Measurements from ENCODE around the gene TMEM179.

The TMEM179 gene

GRCh38 chr14:104558231-104559027, 46.1 kb downstream of the TMEM179 start:
- H3K4me2 ChIP-seq (ENCODE audit: low read length): peak overlapping the region; percentile 51
- H3K27me3 ChIP-seq (ENCODE audit: low read depth, low read length): peaks cover 8% of the 10 kb centered on the region; the same call in 1 of the 2 replicates
- H2AFZ ChIP-seq (ENCODE audit: low read depth, low read length): no peak overlapping the region
- H3K4me1 ChIP-seq (ENCODE audit: low read length): peaks cover 18% of the 10 kb centered on the region
- TF ChIP-seq CTCF (IDR thresholded peaks at IDR 0.05; ENCODE audit: low read depth, low read length) (no peak), EZH2phosphoT487 (IDR thresholded peaks at IDR 0.05; ENCODE audit: low read depth) (no peak)
- no peak overlapping the region for H3K9ac ChIP-seq (ENCODE audit: low read length)
- no peak overlapping the region for H3K27ac ChIP-seq (ENCODE audit: low read length)
- no peaks in the 10 kb centered on the region for H3K36me3 ChIP-seq (replicated peaks; ENCODE audit: low read depth, low read length)
- no peaks in the 10 kb centered on the region for H4K20me1 ChIP-seq (ENCODE audit: insufficient read depth, low read length)
- no peak overlapping the region for H3K4me3 ChIP-seq (ENCODE audit: low read length)
- no peaks in the 10 kb centered on the region for H3K79me2 ChIP-seq (ENCODE audit: low read length)
- H3K9me3 ChIP-seq (ENCODE audit: insufficient read depth, low read length): no peaks in the 10 kb centered on the region

- Histone ChIP-seq H3K4me3 (ENCODE audit: low read length) (no peak overlapping the region), H3K4me2 (ENCODE audit: low read length) (no peak overlapping the region), H3K27me3 (ENCODE audit: low read depth, low read length) (peaks cover 8% of the 10 kb centered on the region; the same call in 1 of the 2 replicates), H3K79me2 (ENCODE audit: low read length) (no peaks in the 10 kb centered on the region), H3K27ac (ENCODE audit: low read length) (no peak overlapping the region), H3K9me3 (ENCODE audit: insufficient read depth, low read length) (no peaks in the 10 kb centered on the region), H3K36me3 (replicated peaks; ENCODE audit: low read depth, low read length) (no peaks in the 10 kb centered on the region), H3K4me1 (ENCODE audit: low read length) (peaks cover 16% of the 10 kb centered on the region), H2AFZ (ENCODE audit: low read depth, low read length) (no peak overlapping the region), H3K9ac (ENCODE audit: low read length) (no peak overlapping the region), H4K20me1 (ENCODE audit: insufficient read depth, low read length) (no peaks in the 10 kb centered on the region)
- no peak for TF ChIP-seq CTCF (IDR thresholded peaks at IDR 0.05; ENCODE audit: low read depth, low read length)
- no peak for TF ChIP-seq EZH2phosphoT487 (IDR thresholded peaks at IDR 0.05; ENCODE audit: low read depth)
These were observed 46.8 kb downstream of the TMEM179 start for GRCh38 chr14:104557766-104558165.

- peaks cover 8% of the 10 kb centered on the region; the same call in 1 of the 2 replicates for H3K27me3 ChIP-seq (ENCODE audit: low read depth, low read length)
- no peaks in the 10 kb centered on the region for H4K20me1 ChIP-seq (ENCODE audit: insufficient read depth, low read length)
- no peak overlapping the region for H3K27ac ChIP-seq (ENCODE audit: low read length)
- H2AFZ ChIP-seq (ENCODE audit: low read depth, low read length): no peak overlapping the region
- no peaks in the 10 kb centered on the region for H3K9me3 ChIP-seq (ENCODE audit: insufficient read depth, low read length)
- H3K79me2 ChIP-seq (ENCODE audit: low read length): no peaks in the 10 kb centered on the region
- no peak overlapping the region for H3K4me3 ChIP-seq (ENCODE audit: low read length)
- no peaks in the 10 kb centered on the region for H3K36me3 ChIP-seq (replicated peaks; ENCODE audit: low read depth, low read length)
- TF ChIP-seq EZH2phosphoT487 (IDR thresholded peaks at IDR 0.05; ENCODE audit: low read depth) (no peak), CTCF (IDR thresholded peaks at IDR 0.05; ENCODE audit: low read depth, low read length) (no peak)
- H3K9ac ChIP-seq (ENCODE audit: low read length): no peak overlapping the region
- peaks cover 16% of the 10 kb centered on the region for H3K4me1 ChIP-seq (ENCODE audit: low read length)
- no peak overlapping the region for H3K4me2 ChIP-seq (ENCODE audit: low read length)
These were observed 47.5 kb downstream of the TMEM179 start for GRCh38 chr14:104557086-104557485.

- H3K4me2 ChIP-seq (ENCODE audit: low read length): no peak overlapping the region
- peaks cover 14% of the 10 kb centered on the region; the same call in 1 of the 2 replicates for H3K27me3 ChIP-seq (ENCODE audit: low read depth, low read length)
These were observed 48.1 kb downstream of the TMEM179 start for GRCh38 chr14:104556256-104557021.

More at GRCh38 chr14:104556256-104557021, 48.1 kb downstream of the TMEM179 start:
- Histone ChIP-seq H4K20me1 (ENCODE audit: insufficient read depth, low read length) (no peaks in the 10 kb centered on the region), H3K4me3 (ENCODE audit: low read length) (no peak overlapping the region), H2AFZ (ENCODE audit: low read depth, low read length) (no peak overlapping the region), H3K79me2 (ENCODE audit: low read length) (no peaks in the 10 kb centered on the region), H3K9ac (ENCODE audit: low read length) (no peak overlapping the region), H3K36me3 (replicated peaks; ENCODE audit: low read depth, low read length) (no peaks in the 10 kb centered on the region), H3K9me3 (ENCODE audit: insufficient read depth, low read length) (no peaks in the 10 kb centered on the region), H3K4me1 (ENCODE audit: low read length) (peaks cover 16% of the 10 kb centered on the region), H3K27ac (ENCODE audit: low read length) (no peak overlapping the region)
- TF ChIP-seq CTCF (IDR thresholded peaks at IDR 0.05; ENCODE audit: low read depth, low read length) (no peak), EZH2phosphoT487 (IDR thresholded peaks at IDR 0.05; ENCODE audit: low read depth) (no peak)
